Skin of body (tissue), 2 donors: ENCODE data around the gene SLC2A9. TPM values are rescaled to one million over a fixed set of nuclear protein-coding genes. Genes with fewer than 3 reads are reported as not detected.
"Not testable (repeated sequence)": the region's sequence is repeated elsewhere in the genome, so short reads cannot be mapped to it uniquely, and the experiment has no call there.

Experiments used
- DNase-seq: peaks from one replicate; lab custom pipeline; 2025; lab: John Stamatoyannopoulos, UW
- total RNA-seq: library from RNA; depleted of rRNA; stranded (reverse); fragments of >200 nt; gene quantifications from one replicate; pipeline ENCODE4 v1.2.3, GENCODE V29; 2014

Gene SLC2A9
- total RNA-seq, 1 donor from 2014 or later = 5.0 TPM

DNA sequence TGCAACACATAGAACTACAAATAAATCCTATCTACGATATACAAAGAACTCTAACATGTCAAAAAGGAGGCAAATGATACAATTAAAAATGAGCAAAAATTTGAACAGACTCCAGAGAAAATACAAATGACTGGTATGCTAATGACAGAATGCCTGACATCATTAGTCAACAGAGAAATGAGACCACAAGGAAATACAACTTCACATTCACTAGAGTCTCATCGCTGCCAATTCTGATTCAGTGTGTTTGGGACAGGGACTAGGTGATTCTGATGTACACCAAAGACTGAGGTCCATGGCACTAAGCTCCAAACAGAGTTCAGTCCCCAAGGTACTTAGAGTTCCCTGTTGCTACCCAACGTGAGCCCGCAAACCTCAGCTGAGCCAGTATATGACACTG lies 23.4 kb downstream of the SLC2A9 start:
- no peak for DNase-seq

DNA sequence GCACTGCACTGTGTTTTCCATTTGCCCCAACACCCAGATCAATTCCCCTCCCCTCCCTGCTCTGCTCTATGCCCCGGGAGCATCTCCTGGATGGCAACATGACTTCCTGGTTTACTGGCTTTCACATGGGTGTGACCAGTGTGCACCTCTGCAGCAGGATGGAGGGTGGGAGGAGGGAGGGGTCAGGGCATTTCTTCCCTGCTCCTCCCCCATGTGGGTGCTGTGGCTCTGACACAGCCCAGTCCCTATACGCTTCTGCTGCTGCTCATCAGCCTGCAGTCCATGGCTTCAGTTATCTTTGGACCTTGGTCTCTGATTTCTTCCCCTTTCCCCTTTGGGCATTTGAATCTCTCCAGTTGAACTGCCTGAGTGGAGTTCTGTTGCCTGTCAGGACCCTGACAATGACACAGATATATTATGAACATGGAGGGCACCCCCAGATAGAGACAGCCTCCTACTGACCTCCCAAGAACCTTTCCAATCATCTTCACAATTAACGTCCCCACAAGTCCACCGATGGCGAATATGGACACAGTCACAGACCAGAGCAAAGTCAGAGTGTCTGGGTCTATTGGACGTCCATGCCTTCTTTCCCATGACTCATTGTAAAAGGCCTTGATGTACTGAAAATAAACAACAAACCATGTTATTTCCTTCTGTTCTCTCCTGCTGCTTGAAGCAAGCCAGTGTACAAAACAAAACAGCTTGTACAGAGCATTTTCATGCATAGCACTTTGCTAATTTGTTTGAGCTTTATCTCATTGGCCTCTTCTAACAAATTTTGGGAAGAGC lies 24.8 kb downstream of the SLC2A9 start:
- DNase-seq = no peak

DNA sequence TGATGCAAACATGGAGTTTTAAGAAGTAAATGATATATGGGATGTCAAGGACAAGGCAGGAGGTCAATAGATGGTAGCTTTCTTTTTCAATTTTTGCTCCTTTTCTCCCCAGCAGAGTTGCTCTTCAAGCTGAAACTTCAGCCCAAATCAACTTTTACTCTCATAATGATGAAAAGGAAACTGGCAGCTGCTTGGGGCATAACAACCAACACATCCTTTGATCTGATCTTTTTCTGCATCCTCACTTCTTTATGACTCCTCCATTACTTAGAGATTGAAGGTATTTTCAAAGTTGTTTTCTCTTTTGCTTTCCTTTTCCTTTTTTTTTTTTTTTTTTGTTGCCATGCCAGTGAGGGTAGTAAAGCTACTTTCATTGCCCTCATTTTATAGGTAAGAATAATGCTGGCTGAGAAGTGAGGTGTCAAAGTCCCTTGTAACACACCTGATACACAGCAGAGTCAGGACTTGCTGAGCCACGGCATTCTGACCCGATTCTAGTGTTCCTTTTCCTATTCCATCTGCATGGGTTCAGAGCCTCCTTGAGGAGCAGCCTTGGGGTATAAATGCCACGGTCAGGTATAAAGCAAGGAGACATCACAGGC lies 26.9 kb downstream of the SLC2A9 start:
- no peak for DNase-seq

DNA sequence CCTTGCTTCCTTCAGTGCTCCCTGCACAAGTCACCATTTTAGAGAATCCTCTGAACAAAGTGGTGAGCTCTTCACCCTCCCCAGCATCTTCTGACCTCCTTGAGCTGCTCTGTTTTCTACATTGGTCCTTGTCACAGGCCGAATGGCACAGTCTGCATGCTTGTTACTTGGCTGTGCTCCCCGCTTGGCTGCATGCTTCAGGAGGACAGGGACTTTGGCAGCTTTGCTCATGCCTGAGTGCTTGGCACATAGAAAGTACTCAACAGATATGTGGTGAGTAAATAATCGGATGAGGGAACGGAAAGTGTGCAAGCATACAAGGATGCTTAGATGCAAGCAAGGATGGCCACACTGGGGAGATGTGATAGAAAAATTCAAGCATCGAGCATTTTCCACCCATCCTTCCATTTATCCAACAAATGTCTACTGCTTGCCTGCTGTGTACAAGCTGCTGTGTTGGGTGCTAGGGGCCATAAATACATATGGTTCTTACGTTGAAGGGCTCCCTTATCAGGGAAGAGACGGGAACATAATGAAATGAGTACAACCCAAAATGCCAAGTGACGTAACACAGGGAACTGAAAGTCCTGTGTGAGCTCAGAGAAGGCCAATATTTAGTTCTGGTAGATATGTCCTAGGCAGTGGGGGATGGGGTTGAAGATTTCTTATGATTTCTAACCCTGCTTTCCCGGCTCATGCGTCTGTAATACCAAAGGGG lies 31.2 kb downstream of the SLC2A9 start:
- DNase-seq = no peak

DNA sequence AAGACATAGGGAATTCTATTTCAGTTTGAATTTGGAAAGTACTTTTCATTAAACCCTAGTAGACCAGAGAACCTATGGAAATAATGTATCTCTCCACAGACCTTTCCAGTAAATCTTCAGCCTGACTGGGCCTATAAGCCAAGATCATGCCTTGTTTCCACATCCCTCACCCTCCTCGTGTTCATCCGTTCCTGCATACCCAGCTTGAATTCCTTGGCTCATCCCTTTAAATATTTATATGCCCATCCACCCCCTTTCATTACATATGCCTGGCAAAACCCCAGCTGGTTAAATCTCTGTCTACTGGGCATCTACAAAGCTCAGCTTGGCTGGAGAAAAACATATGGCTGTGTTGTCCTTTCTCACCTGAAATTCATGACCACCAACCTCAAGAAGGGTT lies 32.4 kb downstream of the SLC2A9 start:
- DNase-seq = no peak

DNA sequence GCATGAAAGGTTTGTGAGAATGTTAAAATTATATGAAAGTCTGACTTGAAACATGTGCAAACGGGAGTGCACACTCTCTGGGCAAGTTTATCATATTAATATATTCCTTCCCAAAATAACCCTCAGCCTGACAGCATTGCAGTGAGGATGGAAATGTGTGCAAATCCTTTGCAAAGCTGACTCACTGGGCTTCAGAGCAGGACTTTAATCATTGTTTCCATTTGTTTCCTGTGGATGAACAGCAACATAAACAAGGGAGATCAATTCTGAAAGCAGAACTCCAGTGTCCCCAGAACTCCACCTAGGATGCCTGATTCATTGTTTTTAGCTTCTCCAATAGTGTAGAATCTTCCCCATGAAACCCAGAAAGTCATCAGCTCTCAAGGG lies 32.9 kb downstream of the SLC2A9 start:
- no peak for DNase-seq

DNA sequence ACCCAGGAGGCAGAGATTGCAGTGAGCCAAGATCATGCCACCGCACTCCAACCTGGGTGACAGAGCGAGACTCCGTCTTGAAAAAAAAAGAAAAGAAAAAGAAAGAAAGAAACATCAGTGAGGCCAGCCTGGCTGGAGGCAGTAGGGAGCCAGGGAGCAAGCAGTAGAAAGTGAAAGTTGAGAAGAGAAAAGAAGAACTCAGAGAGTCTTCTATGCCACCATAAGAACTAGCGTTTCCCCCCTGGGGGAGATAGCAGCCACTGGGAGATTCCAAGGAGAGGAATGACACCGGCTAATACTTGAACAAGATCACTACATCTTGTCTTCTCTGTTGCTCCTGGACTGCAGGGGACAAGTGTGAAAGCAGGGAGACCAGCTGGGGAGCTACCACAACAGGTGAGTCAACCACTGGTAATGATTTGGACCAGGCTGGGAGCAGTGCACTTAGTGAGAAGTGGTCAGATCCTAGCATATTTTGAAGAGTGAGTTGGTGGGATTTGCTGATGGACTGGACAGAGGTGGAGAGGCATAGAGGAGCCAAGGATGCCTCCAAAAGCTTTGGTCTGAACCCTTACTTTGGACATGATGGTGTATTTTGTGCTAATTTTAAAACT lies 33.4 kb downstream of the SLC2A9 start:
- no peak for DNase-seq

DNA sequence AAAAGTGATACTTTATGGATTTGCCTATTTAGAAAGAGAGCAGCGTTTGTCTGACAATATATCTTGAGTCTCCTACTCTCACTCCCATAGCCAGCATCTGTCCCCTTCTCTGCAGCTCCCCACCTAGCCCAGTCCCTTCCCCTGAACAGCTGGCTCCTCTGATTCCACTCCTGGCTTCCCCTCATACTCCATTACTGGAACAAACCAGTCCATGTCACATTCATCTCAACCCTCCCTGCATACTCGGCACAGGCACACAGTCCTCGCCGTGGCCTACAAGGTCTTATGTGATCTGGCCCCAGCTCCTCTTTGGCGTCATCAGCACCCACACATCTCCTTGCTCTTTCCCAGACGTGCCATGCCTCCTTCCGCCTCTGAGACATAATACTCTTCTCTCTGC lies 36.7 kb downstream of the SLC2A9 start:
- no peak for DNase-seq

DNA sequence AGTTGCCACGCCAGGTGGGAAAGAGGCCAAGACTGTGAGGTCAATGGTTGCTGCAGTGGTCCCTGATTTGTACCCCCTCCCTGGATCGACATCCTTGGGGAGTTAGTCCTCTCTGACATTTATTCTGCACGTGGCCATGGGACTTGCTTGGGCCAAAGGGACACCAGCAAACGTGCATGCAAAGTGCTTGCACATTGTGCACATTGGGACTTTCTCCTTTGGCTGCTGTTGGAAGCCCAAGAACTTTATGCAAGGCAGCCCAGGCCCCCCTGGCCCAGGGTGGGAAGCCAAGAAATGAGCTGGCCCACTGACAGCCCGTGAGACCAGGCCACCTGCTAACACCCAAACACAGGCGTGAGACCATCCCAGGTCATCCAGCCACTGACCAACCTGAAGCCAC lies 38.1 kb downstream of the SLC2A9 start:
- no peak for DNase-seq

DNA sequence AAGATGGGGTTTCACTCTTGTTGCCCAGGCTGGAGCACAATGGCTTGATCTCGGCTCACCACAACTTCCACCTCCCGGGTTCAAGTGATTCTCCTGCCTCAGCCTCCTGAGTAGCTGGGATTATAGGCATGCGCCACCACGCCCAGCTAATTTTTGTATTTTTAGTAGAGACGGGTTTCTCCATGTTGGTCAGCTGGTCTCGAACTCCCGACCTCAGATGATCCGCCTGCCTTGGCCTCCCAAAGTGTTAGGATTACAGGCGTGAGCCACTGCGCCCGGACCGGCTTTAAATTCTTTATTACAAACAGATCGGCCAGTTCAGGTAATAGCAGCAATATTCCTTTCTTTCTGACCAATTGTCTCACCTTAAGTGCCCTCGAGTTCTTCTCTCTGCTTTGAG lies 39.4 kb downstream of the SLC2A9 start:
- not testable (repeated sequence) for DNase-seq

DNA sequence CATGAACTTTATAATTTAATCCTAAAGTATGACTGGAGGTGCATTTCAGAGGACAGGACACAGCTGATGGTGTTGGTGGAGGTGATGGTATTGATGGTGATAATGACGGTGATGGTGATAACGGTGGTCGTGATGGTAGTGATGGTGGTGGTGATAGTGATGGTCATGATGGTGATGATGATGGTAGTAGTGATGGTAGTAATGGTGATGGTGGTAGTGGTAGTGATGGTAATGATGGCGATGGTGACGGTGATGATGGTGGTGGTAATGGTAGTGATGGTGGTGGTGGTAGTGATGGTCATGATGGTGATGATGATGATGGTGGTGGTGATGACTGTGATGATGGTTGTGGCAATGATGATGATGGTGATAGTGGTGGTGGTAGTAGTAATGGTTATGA lies 40.4 kb downstream of the SLC2A9 start:
- no peak for DNase-seq

DNA sequence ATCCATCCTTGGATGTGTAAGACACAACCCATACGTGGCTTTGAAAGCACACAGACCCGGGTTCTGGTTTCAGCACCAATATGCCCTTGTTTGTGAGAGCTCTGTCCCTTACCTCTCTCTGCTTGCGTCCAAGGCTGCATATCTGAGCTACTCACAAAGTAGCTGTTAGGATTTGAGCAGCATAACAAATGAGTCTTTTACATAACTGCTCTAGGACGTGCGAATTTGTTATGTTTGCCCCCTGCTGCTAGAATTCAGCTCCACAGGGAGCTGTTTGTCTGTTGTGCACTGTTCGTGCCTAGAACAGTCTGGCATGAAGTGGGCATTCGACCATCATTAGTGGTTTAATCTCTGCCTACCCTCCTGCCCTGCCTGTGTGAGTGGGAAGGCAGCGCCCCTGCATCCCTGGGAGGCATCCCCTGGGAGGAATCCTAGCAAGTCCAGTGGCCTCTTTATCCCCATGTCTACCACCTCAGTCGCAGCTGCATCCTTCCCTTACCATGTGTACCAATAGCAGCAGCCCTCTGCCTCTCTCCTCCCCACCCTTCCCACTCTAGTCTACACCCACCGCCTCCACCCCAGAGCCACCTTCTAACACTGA lies 42.1 kb downstream of the SLC2A9 start:
- no peak for DNase-seq

DNA sequence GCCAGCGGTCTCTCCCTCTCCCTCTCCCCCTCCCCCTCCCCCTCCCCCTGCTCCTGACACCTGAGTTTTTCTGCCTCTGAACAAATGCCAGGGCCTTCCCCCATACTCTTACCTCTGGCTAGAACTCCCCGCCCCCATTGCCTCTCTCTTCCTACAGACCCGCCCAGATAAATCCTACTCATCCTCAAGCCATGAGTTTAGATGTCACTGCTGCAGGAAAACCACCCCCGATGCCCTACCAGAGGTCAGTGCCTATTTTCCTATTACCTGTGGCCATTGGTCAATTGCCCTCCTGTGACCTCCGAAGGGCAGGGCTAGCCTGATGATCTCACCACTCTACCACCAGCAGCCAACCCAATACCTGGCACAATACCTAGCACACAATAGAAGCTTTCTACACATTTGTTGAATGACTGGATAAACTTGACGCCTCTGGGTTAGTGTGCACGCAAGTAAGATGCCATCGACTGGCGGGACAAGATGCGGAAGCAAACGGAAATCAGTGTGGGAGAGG lies 43.7 kb downstream of the SLC2A9 start:
- DNase-seq = no peak

DNA sequence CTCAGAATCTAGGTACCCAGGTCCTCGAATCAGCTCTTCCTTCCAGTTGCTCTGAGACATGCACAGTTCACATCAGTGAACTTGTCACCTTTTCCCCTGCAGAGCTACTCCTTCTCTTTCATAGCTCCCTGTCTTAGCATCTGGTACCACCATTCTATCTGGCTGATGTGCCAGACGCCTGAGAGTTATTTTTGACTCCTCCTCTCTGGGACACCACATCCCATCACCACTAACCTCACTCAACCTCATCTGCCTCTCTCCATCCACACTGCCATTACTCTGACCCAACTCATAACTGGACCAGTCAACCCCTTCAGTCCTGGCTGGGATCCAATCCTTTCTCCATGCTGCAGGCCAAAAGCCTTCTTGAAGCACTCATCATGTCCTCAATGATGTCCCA lies 44.5 kb downstream of the SLC2A9 start:
- no peak for DNase-seq

DNA sequence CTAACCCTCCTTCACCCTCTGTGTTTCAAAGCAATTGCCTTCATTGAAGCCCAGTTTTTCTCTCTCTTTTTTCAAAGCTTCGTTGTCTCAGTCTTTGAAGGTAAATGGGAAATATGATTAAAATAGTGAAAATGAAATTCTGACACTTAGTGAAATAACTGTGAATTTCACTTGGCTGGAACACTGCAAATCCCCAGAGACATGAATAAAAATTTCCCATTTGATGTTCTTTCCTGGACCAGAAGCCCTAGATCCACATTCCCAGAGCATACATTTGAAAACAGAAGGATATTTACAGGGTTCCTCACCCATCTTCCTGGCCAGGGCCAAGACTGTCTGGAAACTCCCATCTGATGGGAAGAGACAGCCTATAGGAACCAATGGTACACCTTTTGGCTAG lies 45.0 kb downstream of the SLC2A9 start:
- no peak for DNase-seq

DNA sequence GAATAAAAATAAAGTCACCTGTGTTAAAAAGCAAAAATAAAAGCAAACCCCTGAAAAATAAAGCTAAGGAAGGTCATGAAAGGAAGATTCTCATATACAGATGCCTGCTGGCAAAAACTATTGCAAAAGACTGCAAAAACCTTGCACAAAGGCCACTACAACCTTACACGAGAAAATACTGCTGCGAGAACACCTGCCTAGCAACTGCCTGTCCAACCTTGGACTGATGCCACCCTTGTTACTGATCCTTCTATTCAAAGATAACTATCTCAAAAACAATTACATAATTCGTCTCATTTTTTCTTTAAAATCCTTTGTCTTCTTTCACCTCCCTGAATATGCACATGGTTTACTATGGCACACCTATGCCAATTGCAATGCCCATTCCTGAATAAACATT lies 49.6 kb downstream of the SLC2A9 start:
- no peak for DNase-seq

DNA sequence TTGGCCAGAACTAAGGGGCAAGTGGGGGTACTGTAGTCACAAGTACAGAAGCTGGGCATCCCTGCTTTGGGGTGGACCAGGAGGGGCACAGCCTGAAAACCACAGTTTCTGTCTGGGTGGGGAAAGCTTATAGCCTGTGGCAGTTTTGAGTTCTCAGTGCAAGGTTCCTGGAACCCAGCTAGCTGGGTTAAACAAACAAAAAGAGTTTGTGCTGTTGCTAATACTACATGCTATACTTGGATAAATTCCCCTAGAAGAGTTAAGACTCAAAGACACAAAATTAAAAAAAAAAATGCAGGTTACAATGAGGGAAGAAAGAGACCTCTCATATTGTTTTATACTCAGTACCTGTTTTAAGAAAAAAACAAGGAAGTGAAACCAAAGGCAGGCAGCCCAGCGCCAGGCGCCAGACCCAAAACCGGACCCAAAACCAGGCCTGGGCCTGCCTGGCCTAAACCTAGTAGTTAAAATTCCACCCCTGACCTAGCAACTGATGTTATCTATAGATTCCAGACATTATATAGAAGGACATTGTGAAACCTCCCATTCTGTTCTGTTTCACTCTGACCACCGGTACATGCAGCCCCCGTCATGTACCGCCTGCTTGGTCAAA lies 50.8 kb downstream of the SLC2A9 start:
- no peak for DNase-seq

DNA sequence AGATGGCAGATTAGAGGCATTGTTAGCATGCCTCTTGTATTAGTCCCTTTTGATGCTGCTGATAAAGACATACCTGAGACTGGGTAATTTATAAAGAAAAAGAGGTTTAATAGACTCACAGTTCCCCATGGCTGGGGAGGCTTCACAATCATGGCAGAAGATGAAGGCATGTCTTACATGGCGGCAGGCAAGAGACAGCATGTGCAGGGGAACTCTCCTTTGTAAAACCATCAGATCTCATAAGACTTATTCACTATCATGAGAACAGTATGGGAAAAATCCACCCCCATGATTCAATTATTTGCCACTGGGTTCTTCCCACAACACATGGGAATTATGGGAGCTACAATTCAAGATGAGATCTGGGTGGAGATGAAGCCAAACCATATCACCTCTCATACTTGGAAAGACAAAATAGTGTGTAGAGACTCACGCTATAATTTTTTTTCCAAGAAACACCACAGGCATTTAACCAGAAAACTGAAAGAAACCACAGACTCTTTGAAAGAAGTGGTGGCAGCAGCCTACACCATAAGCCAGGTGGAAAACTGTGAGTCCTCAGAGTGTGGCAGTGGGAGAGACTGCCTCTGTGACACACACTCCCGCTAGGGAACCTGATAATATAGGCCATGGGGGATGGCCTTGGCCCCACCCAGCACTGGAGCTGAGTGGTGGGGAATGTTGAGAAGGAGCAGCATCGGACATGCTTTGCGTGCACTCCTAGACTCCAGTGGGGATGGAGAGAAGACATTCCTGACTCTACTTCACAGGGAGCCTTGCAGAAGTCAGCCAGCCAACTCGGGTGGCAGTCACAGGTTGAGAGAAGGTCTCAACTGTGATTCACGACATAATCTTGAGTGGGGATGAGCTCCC lies 51.5 kb downstream of the SLC2A9 start:
- no peak for DNase-seq

DNA sequence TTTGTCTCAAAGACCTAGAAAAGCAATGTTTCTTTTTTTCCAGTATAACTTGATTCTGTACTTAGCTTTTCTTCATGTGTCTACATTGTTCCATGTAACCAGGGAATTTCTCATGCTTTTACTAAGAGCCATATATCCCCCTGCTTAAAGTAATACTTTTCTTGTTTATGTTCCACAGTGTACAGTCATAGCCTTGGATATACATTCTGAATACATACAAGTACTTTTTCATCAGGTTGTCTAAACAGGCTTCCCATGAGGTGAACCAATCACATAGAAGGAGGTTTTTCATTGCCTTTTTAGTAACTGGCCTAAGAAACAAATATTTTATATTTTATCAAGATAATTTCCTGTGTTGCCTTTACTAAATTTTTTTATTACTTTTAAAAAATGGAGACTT lies 52.8 kb downstream of the SLC2A9 start:
- DNase-seq = no peak

DNA sequence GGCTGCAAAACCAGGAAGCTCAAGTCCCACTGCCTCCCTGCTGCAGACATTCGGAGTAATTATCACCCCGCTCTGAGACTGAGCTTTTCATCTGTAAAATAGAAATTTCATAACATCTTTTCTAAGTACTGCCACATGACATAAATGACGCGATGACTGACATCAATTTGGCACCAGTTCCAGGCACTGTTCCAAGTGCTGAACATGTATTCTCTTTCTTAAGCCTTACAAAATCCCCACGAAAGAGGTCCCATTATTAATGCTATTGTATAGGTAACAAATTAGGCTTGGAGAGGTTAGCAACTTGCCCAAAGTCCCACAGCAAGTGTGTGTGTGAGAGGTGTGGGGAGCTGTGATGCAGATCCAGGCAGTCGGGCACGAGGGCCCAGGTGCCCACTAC lies 56.4 kb downstream of the SLC2A9 start:
- no peak for DNase-seq
